ENCODE data around the gene ZFAND3. TPM values are rescaled to one million over a fixed set of nuclear protein-coding genes. Genes with fewer than 3 reads are reported as not detected.

ZFAND3 gene
- polyA plus RNA-seq, 3 donors, result 11.5 to 21.1 (median 11.7) TPM

- DNase-seq, result no peak
- H3K4me2 ChIP-seq (replicated peaks; ENCODE audit: extremely low read depth, low read length, poor library complexity, severe bottlenecking), result no peak overlapping the region
- H3K9ac ChIP-seq (ENCODE audit: insufficient read depth, low read length, poor library complexity, severe bottlenecking), result no peak overlapping the region
- peaks cover 75% of the 10 kb centered on the region for H4K20me1 ChIP-seq (ENCODE audit: insufficient read depth, low read length)
- peaks cover 47 to 49% of the 10 kb centered on the region in 2 donors for H3K36me3 Mint-ChIP-seq
- peaks cover 8 to 42% of the 10 kb centered on the region in 2 donors for H3K36me3 ChIP-seq (replicated peaks in 1 of 2; ENCODE audit: control insufficient read depth in 1 of 2, insufficient read depth in 2 of 2, low read length in 2 of 2)
- no peak overlapping the region for H3K4me3 Mint-ChIP-seq
- no peaks in the 10 kb centered on the region for H3K4me1 ChIP-seq (ENCODE audit: control insufficient read depth in 1 of 2, insufficient read depth in 2 of 2, low read length in 2 of 2)
- intact Hi-C loops (cut with micrococcal nuclease), result no loop called here
- no peak overlapping the region for H2AFZ ChIP-seq (ENCODE audit: insufficient read depth, low read depth, low read length, poor library complexity, severe bottlenecking)
- no peaks in the 10 kb centered on the region for H3K27me3 ChIP-seq (ENCODE audit: control insufficient read depth in 2 of 2, insufficient read depth in 2 of 2, low read length in 2 of 2)
- no peak overlapping the region for H3K27ac ChIP-seq (ENCODE audit: low read depth in 1 of 2, low read length in 2 of 2)
- no peaks in the 10 kb centered on the region for H3K9me3 ChIP-seq (replicated peaks in 1 of 2; ENCODE audit: control insufficient read depth in 1 of 2, insufficient read depth in 1 of 2, low read length in 2 of 2)
- peaks cover 17% of the 10 kb centered on the region for H3K4me1 Mint-ChIP-seq
- WGBS (ENCODE audit: insufficient coverage), result no CpG with 5 or more reads among the region's 3 CpGs
- TF ChIP-seq, protein P1, sequence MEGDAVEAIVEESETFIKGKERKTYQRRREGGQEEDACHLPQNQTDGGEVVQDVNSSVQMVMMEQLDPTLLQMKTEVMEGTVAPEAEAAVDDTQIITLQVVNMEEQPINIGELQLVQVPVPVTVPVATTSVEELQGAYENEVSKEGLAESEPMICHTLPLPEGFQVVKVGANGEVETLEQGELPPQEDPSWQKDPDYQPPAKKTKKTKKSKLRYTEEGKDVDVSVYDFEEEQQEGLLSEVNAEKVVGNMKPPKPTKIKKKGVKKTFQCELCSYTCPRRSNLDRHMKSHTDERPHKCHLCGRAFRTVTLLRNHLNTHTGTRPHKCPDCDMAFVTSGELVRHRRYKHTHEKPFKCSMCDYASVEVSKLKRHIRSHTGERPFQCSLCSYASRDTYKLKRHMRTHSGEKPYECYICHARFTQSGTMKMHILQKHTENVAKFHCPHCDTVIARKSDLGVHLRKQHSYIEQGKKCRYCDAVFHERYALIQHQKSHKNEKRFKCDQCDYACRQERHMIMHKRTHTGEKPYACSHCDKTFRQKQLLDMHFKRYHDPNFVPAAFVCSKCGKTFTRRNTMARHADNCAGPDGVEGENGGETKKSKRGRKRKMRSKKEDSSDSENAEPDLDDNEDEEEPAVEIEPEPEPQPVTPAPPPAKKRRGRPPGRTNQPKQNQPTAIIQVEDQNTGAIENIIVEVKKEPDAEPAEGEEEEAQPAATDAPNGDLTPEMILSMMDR (IDR thresholded peaks at IDR 0.05), result no peak
- no peaks in the 10 kb centered on the region for H3K27me3 Mint-ChIP-seq (ENCODE audit: low read depth in 3 of 3)
- no peak overlapping the region for H3K4me3 ChIP-seq (replicated peaks in 1 of 3; ENCODE audit: low read depth in 2 of 3, low read length in 3 of 3)
- peak overlapping the region in 5 of 7 donors; percentile 23 to 64 (median 43) for H3K27ac Mint-ChIP-seq
- no peaks in the 10 kb centered on the region for H3K9me3 Mint-ChIP-seq
- H3K79me2 ChIP-seq (ENCODE audit: insufficient read depth, low read length), result no peaks in the 10 kb centered on the region
Observed at GRCh38 chr6:38088829-38089228, 269.3 kb downstream of the ZFAND3 start.

GRCh38 chr6:38091613-38092012 lies 272.1 kb downstream of the ZFAND3 start:
- Histone ChIP-seq H3K27me3 (ENCODE audit: control insufficient read depth in 2 of 2, insufficient read depth in 2 of 2, low read length in 2 of 2) (no peaks in the 10 kb centered on the region), H2AFZ (ENCODE audit: insufficient read depth, low read depth, low read length, poor library complexity, severe bottlenecking) (no peak overlapping the region), H4K20me1 (ENCODE audit: insufficient read depth, low read length) (peaks cover 95% of the 10 kb centered on the region), H3K27ac (ENCODE audit: low read depth in 1 of 2, low read length in 2 of 2) (no peak overlapping the region), H3K4me1 (ENCODE audit: control insufficient read depth in 1 of 2, insufficient read depth in 2 of 2, low read length in 2 of 2) (no peaks in the 10 kb centered on the region), H3K4me2 (replicated peaks; ENCODE audit: extremely low read depth, low read length, poor library complexity, severe bottlenecking) (no peak overlapping the region), H3K4me3 (replicated peaks in 1 of 3; ENCODE audit: low read depth in 2 of 3, low read length in 3 of 3) (no peak overlapping the region), H3K9me3 (replicated peaks in 1 of 2; ENCODE audit: control insufficient read depth in 1 of 2, insufficient read depth in 1 of 2, low read length in 2 of 2) (no peaks in the 10 kb centered on the region), H3K9ac (ENCODE audit: insufficient read depth, low read length, poor library complexity, severe bottlenecking) (no peak overlapping the region), H3K79me2 (ENCODE audit: insufficient read depth, low read length) (no peaks in the 10 kb centered on the region), H3K36me3 (replicated peaks in 1 of 2; ENCODE audit: control insufficient read depth in 1 of 2, insufficient read depth in 2 of 2, low read length in 2 of 2) (peaks cover 2 to 26% of the 10 kb centered on the region in 2 donors)
- intact Hi-C loops (cut with micrococcal nuclease), result loop anchor here in 1 of 2 donors (5.0 kb wide), 1 partner anchor 231 kb away; no protein-coding TSS in a partner anchor
- H3K27ac Mint-ChIP-seq, result peak overlapping the region in 1 of 7 donors; percentile 52
- H3K9me3 Mint-ChIP-seq, result no peaks in the 10 kb centered on the region
- H3K36me3 Mint-ChIP-seq, result peaks cover 25 to 36% of the 10 kb centered on the region in 2 donors
- 100% methylated on average over 2 of the region's 6 CpGs for WGBS (ENCODE audit: insufficient coverage)
- peaks cover 17% of the 10 kb centered on the region for H3K4me1 Mint-ChIP-seq
- no peak for DNase-seq
- TF ChIP-seq, protein P1 (IDR thresholded peaks at IDR 0.05), result no peak
- no peaks in the 10 kb centered on the region for H3K27me3 Mint-ChIP-seq (ENCODE audit: low read depth in 3 of 3)
- H3K4me3 Mint-ChIP-seq, result no peak overlapping the region

Data from CD14-positive monocyte (primary cell).